Mesenchymal stem cell (in vitro differentiated cells and primary cell): Measurements from ENCODE around the gene SNAP25.

ENCODE experiments used
- DNase-seq: peaks from one replicate; pipeline ENCODE4 v3.0.0-alpha.2; 2013
- H2AFZ ChIP-seq: one replicate; pipeline ENCODE4 v1.6.1; 2013; ENCODE audit warnings: low read depth, mild to moderate bottlenecking, control low read depth, inconsistent platforms, low read length, moderate library complexity
- H2AK5ac ChIP-seq: 2 replicates; pipeline ENCODE4 v1.6.1; 2013; ENCODE audit warnings: low read length, moderate library complexity, mild to moderate bottlenecking, inconsistent platforms; ENCODE audit not compliant: severe bottlenecking
- H2BK120ac ChIP-seq: one replicate; pipeline ENCODE4 v1.6.1; 2013; ENCODE audit warnings: low read depth, mild to moderate bottlenecking, inconsistent platforms, low read length, moderate library complexity
- H2BK12ac ChIP-seq, 2 experiments: one replicate each; pipeline ENCODE4 v1.6.1; 2013; ENCODE audit warnings: inconsistent platforms in 2 of 2, low read length in 2 of 2, mild to moderate bottlenecking in 2 of 2, moderate library complexity in 2 of 2, control low read depth in 1 of 2
- H2BK15ac ChIP-seq: one replicate; pipeline ENCODE4 v1.6.1; 2013; ENCODE audit warnings: mild to moderate bottlenecking, low read depth, inconsistent platforms; ENCODE audit not compliant: poor library complexity, severe bottlenecking
- H2BK5ac ChIP-seq: 2 replicates; pipeline ENCODE4 v1.6.1; 2013; ENCODE audit warnings: low read depth, mild to moderate bottlenecking, low read length, control low read depth, inconsistent platforms; ENCODE audit not compliant: poor library complexity, severe bottlenecking
- H3K14ac ChIP-seq, 2 experiments: one replicate each; pipeline ENCODE4 v1.6.1; 2013; ENCODE audit warnings: inconsistent platforms in 2 of 2, low read length in 2 of 2, control low read depth in 1 of 2, mild to moderate bottlenecking in 1 of 2, moderate library complexity in 1 of 2
- H3K18ac ChIP-seq, 2 experiments: one replicate each; pipeline ENCODE4 v1.6.1; 2013; ENCODE audit warnings: inconsistent platforms in 2 of 2, low read length in 2 of 2, control low read depth in 1 of 2, low read depth in 1 of 2, mild to moderate bottlenecking in 1 of 2
- H3K23ac ChIP-seq, 2 experiments: one replicate each; pipeline ENCODE4 v1.6.1; 2013; ENCODE audit warnings: inconsistent platforms in 2 of 2, low read length in 2 of 2, mild to moderate bottlenecking in 2 of 2, moderate library complexity in 2 of 2, control low read depth in 1 of 2
- H3K27ac ChIP-seq: 2 replicates; pipeline ENCODE4 v1.5.1; 2013; ENCODE audit warnings: mild to moderate bottlenecking, moderate library complexity, low read length, control low read depth, inconsistent platforms; ENCODE audit not compliant: poor library complexity, severe bottlenecking
- H3K27me3 ChIP-seq, 2 experiments: 2 replicates each; pipeline versions ENCODE4 v1.6.1 to v1.7.0; 2013; ENCODE audit warnings: low read length in 2 of 2, mild to moderate bottlenecking in 2 of 2, moderate library complexity in 2 of 2, control low read depth in 1 of 2, inconsistent platforms in 1 of 2; ENCODE audit not compliant: control insufficient read depth in 1 of 2, insufficient read depth in 1 of 2
- H3K36me3 ChIP-seq, 2 experiments: 2 replicates each; pipeline versions ENCODE4 v1.6.1 to v1.7.0; 2013; ENCODE audit warnings: low read length in 2 of 2, control low read depth in 1 of 2, inconsistent platforms in 1 of 2, low read depth in 1 of 2, mild to moderate bottlenecking in 1 of 2; ENCODE audit not compliant: insufficient read depth in 2 of 2, control insufficient read depth in 1 of 2
- H3K4ac ChIP-seq, 2 experiments: one replicate each; pipeline ENCODE4 v1.6.1; 2013; ENCODE audit warnings: inconsistent platforms in 2 of 2, low read length in 2 of 2, mild to moderate bottlenecking in 2 of 2, moderate library complexity in 2 of 2, control low read depth in 1 of 2, low read depth in 1 of 2
- H3K4me1 ChIP-seq: 2 replicates; pipeline ENCODE4 v1.6.1; 2013; ENCODE audit warnings: low read depth, low read length, control low read depth; ENCODE audit not compliant: control insufficient read depth, insufficient read depth
- H3K4me2 ChIP-seq: 2 replicates; pipeline ENCODE4 v1.6.1; 2013; ENCODE audit warnings: low read length, mild to moderate bottlenecking, inconsistent platforms; ENCODE audit not compliant: poor library complexity, severe bottlenecking
- H3K4me3 ChIP-seq, 2 experiments: 2 replicates each; pipeline versions ENCODE4 v1.5.1 to v1.7.0; 2013; ENCODE audit warnings: low read length in 2 of 2, mild to moderate bottlenecking in 2 of 2, control low read depth in 1 of 2, low read depth in 1 of 2; ENCODE audit not compliant: insufficient read depth in 1 of 2
- H3K79me1 ChIP-seq: replicated peaks from 2 replicates; pipeline ENCODE4 v1.6.1; 2013; ENCODE audit warnings: mild to moderate bottlenecking, control low read depth, low read length, inconsistent platforms; ENCODE audit not compliant: poor library complexity, severe bottlenecking
- H3K9ac ChIP-seq: 2 replicates; pipeline ENCODE4 v1.7.0; 2013; ENCODE audit warnings: mild to moderate bottlenecking, low read length, moderate library complexity
- H3K9me3 ChIP-seq: 2 replicates; pipeline ENCODE4 v1.7.0; 2013; ENCODE audit warnings: mild to moderate bottlenecking, low read length; ENCODE audit not compliant: control insufficient read depth
- H4K8ac ChIP-seq: one replicate; pipeline ENCODE4 v1.6.1; 2013; ENCODE audit warnings: inconsistent platforms, mild to moderate bottlenecking, low read length, moderate library complexity
- H4K91ac ChIP-seq: one replicate; pipeline ENCODE4 v1.6.1; 2013; ENCODE audit warnings: mild to moderate bottlenecking, low read length, inconsistent platforms
- WGBS: methylation state at CpG from one replicate; pipeline ENCODE4 v1.1.7; 2013; ENCODE audit warnings: mixed read lengths; 5-methylcytosine and 5-hydroxymethylcytosine counted together

SNAP25 gene

DNA sequence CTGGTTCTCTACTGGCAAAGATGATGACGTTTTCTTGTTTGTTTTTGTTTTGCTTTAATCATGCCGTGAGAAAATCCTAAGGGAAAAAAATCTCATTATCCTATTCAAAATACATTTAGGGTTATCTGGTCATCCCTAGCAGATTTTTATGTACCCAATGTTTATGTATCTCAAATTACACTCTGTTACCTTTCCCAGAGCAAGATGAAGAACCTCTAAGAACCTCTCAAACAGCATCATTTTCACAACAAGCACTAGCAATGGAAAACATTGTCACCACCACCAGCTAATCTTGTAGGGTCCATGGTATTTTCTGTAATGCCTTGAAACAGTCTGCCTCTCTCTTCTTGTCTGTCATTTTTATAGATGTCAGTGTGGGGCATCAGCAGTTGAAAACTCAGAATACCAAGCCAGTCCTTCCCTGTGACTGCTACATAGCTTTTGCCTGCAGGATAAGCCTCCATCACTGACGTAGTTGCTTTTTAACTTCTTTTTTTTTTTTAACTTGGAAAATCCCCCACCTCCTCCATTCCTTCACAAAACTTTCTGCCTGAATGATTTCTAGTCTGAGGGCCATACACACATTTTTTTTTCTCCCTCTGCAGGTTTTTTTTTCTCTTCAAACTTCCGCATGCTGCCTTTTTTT, 2.4 kb upstream of the SNAP25 start:
- H3K4ac ChIP-seq: no peak overlapping the region
- peak; percentile 30 for DNase-seq
- no peak overlapping the region for H2BK5ac ChIP-seq
- H3K36me3 ChIP-seq: no peaks in the 10 kb centered on the region
- no peak overlapping the region for H2BK15ac ChIP-seq
- no peak overlapping the region for H3K18ac ChIP-seq
- H3K27me3 ChIP-seq: peaks cover 25 to 51% of the 10 kb centered on the region in 2 experiments
- no peak overlapping the region for H3K14ac ChIP-seq
- no peak overlapping the region for H3K4me2 ChIP-seq
- H2BK120ac ChIP-seq: no peak overlapping the region
- no peak overlapping the region for H3K23ac ChIP-seq
- no peak overlapping the region for H2BK12ac ChIP-seq
- no peak overlapping the region for H2AK5ac ChIP-seq
- H4K91ac ChIP-seq: no peak overlapping the region
- no peak overlapping the region for H4K8ac ChIP-seq
- no peaks in the 10 kb centered on the region for H3K79me1 ChIP-seq
- H2AFZ ChIP-seq: no peak overlapping the region
- H3K4me3 ChIP-seq: no peak overlapping the region
- H3K4me1 ChIP-seq: peaks cover 15% of the 10 kb centered on the region
- no peak overlapping the region for H3K27ac ChIP-seq
- H3K9ac ChIP-seq: peak overlapping the region; percentile 83
- 51% methylated on average over 3 of the region's 4 CpGs for WGBS
- no peaks in the 10 kb centered on the region for H3K9me3 ChIP-seq

GRCh38 chr20:10217721-10218410, 764 bp upstream of the SNAP25 start:
- no peak overlapping the region for H2BK15ac ChIP-seq
- H3K4me2 ChIP-seq: peak overlapping the region; percentile 76
- H3K9me3 ChIP-seq: no peaks in the 10 kb centered on the region
- H4K91ac ChIP-seq: no peak overlapping the region
- H2AK5ac ChIP-seq: no peak overlapping the region
- H4K8ac ChIP-seq: no peak overlapping the region
- under 1% methylated on average over 35 of the region's 40 CpGs for WGBS
- H3K14ac ChIP-seq: no peak overlapping the region
- peaks cover 15% of the 10 kb centered on the region for H3K4me1 ChIP-seq
- no peaks in the 10 kb centered on the region for H3K36me3 ChIP-seq
- peak overlapping the region in 1 of 2 experiments; percentile 97 for H3K23ac ChIP-seq
- H3K79me1 ChIP-seq: no peaks in the 10 kb centered on the region
- peak overlapping the region; percentile 57 for H2AFZ ChIP-seq
- peak overlapping the region in 1 of 2 experiments; percentile 49 for H2BK12ac ChIP-seq
- no peak overlapping the region for H2BK120ac ChIP-seq
- peak overlapping the region; percentile 57 for H3K27ac ChIP-seq
- H3K9ac ChIP-seq: peak overlapping the region; percentile 83
- peak; percentile 97 for DNase-seq
- peak overlapping the region in 1 of 2 experiments; percentile 56 for H3K18ac ChIP-seq
- H3K27me3 ChIP-seq: peaks cover 21 to 59% of the 10 kb centered on the region in 2 experiments
- peak overlapping the region; percentile 39 to 74 for H3K4me3 ChIP-seq
- H2BK5ac ChIP-seq: no peak overlapping the region
- no peak overlapping the region for H3K4ac ChIP-seq

GRCh38 chr20:10219452-10219791, 792 bp downstream of the SNAP25 start:
- Histone ChIP-seq H3K4ac (no peak overlapping the region), H2BK15ac (no peak overlapping the region), H2BK12ac (no peak overlapping the region), H2AK5ac (no peak overlapping the region), H4K8ac (no peak overlapping the region), H3K27me3 (peaks cover 12 to 48% of the 10 kb centered on the region in 2 experiments), H4K91ac (no peak overlapping the region), H3K18ac (no peak overlapping the region), H2BK5ac (no peak overlapping the region), H3K27ac (no peak overlapping the region), H3K9ac (no peak overlapping the region), H2BK120ac (no peak overlapping the region), H3K14ac (no peak overlapping the region), H3K36me3 (no peaks in the 10 kb centered on the region), H3K4me2 (peak overlapping the region; percentile 96), H3K9me3 (no peaks in the 10 kb centered on the region), H3K79me1 (no peaks in the 10 kb centered on the region), H3K4me3 (peak overlapping the region in 1 of 2 experiments; percentile 77), H2AFZ (no peak overlapping the region), H3K23ac (no peak overlapping the region), H3K4me1 (peaks cover 15% of the 10 kb centered on the region)
- DNase-seq: peak; percentile 81
- under 1% methylated on average over 28 of the region's 32 CpGs for whole genome bisulfite sequencing

GRCh38 chr20:10219993-10220750, 1.5 kb downstream of the SNAP25 start:
- no peaks in the 10 kb centered on the region for H3K36me3 ChIP-seq
- H2AK5ac ChIP-seq: no peak overlapping the region
- H3K27me3 ChIP-seq: peaks cover 9 to 41% of the 10 kb centered on the region in 2 experiments
- H3K9me3 ChIP-seq: no peaks in the 10 kb centered on the region
- H3K9ac ChIP-seq: no peak overlapping the region
- DNase-seq: no peak
- no peak overlapping the region for H2BK12ac ChIP-seq
- no peaks in the 10 kb centered on the region for H3K79me1 ChIP-seq
- H3K4ac ChIP-seq: no peak overlapping the region
- no peak overlapping the region for H3K4me3 ChIP-seq
- no peak overlapping the region for H3K4me2 ChIP-seq
- no peak overlapping the region for H4K8ac ChIP-seq
- H3K23ac ChIP-seq: no peak overlapping the region
- no peak overlapping the region for H3K27ac ChIP-seq
- no peak overlapping the region for H2BK15ac ChIP-seq
- no peak overlapping the region for H2AFZ ChIP-seq
- no peak overlapping the region for H3K18ac ChIP-seq
- H3K14ac ChIP-seq: no peak overlapping the region
- H4K91ac ChIP-seq: no peak overlapping the region
- WGBS: 81% methylated on average over 2 of the region's 4 CpGs
- no peak overlapping the region for H2BK120ac ChIP-seq
- H3K4me1 ChIP-seq: peaks cover 15% of the 10 kb centered on the region
- H2BK5ac ChIP-seq: no peak overlapping the region
